Smooth muscle cell of the coronary artery (primary cell): Measurements from ENCODE around the gene VAMP4. TPM values are rescaled to one million over a fixed set of nuclear protein-coding genes. Genes with fewer than 3 reads are reported as not detected.

ENCODE experiments used
- total RNA-seq: library from RNA; depleted of rRNA; stranded (reverse); fragments of >200 nt; gene quantifications from 2 replicates; pipeline ENCODE4 v1.2.3, GENCODE V29; 2014; ENCODE audit warnings: low replicate concordance

VAMP4 gene, protein sequence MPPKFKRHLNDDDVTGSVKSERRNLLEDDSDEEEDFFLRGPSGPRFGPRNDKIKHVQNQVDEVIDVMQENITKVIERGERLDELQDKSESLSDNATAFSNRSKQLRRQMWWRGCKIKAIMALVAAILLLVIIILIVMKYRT
- total RNA-seq: 3.5 and 4.9 TPM in 2 replicates

DNA sequence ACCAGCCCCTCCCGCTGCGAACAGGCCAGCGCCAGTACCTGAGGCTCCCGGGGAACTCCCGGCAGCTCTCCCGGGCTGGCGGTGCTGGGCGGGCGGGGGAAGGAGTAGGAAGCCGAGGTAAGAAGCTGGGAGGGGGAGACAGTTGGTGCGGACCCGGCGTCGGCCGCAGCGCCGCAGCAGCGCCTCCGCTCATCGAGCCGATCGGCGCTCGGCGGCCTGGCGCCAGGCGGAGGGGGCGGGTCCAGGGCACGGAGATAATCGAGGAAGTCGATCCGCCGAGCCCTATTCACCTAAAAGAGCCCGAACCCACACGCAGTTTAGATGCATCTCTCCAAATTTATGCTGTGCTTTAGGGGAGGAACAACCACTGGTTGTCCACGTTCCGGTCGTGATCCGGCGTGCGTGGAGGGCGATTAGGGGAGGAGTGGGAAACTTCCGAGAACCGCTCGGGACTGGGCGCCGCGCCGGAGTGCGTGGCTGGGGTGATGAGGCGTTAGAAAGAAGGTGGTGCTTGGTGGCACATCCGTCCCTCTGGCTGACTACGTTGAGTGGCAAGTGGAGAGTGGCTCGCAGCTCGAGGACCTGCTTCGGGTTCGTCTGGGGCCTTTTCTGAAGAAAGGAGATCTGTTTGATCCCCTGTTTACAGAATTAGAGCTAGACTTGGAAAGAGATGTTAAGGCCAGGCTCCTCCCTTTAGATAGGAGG, at the start of gene VAMP4:
VAMP4 (minus strand) TSS at position 194 of the 705 bp plus-strand sequence. CDS start 3,651 bp downstream, outside the sequence.

DNA sequence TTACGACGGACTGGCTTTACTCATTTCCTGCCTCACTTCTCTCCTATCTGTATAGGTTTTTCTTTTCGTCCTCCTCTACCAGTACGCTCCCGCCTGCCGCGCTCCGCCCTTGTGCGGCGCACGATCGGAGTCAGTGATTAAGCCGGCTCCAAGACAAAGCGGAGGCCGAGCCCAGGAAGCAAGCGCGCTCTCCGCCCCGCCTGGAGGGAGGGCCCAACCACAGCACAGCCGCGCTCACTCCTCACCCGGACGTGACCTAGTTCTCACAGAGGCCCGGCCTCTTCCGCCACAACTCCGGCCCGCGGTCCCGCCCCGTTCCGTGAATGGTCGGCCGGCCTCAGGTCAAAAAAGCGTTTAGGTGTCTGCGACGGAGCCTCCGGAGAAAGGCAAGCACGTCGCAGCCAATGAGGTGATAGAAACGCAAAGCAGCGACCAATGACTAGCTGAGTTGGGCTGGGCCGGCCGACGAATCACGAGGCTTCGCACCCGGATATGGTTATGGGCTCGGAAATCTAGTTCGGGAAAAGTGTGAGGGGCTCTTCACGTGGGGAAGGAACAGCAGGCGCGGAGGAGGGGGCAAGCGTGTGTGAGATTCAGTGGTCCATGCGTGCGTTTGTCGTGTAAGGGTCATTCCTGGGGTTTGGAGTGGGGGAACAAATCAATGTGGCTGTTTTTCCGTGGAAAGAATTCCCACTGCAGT, 39.5 kb upstream of the VAMP4 start, which contains the start of gene METTL13:
METTL13 (plus strand) TSS at position 485 of the 700 bp plus-strand sequence. CDS start 308 bp downstream, outside the sequence.

DNA sequence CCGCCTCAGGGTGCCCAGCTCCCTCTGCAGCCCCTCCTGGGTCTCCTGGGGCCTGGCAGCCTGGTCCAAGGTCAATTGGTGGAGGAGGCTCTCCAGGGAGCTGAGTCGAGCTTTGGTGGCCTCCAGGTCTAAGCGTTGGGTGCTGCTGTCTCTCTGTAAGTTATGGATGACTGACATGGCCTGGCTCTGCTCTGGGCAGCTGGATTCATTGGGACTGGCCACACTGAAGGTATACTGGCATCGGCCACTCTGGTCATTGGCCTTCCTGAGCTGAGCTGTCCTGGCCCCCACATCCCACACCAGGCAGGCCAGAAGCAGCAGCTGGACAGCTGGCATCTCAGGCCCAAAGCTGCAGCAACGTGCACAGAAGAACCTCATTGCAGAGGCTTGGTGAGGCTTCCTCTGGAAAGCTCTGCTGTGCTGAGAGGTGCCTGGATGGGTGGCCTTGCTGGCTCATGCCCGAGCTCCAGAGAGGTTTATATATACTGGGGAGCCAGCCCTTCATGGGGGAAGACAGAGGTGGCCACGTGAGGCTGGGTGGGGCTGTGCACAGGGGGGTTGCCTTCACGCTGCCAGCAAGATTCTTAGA, 89.5 kb downstream of the VAMP4 start, which contains the start of gene MYOC:
MYOC (minus strand) TSS at position 455 of the 589 bp plus-strand sequence; CDS start at position 378, 77 bp downstream.

Other genes with a start within 250 kb of the VAMP4 start
- gene MYOCOS, start 119.8 kb downstream of the VAMP4 start, total RNA-seq: under 0.01 TPM in 1 of 2 replicates, not detected in the other
- 0.23 TPM in 2 replicates for gene MYOC, start 89.4 kb downstream of the VAMP4 start, total RNA-seq
- 24.4 and 34.9 TPM in 2 replicates for gene METTL13, start 39.6 kb upstream of the VAMP4 start, total RNA-seq
- gene DNM3, start 99.4 kb upstream of the VAMP4 start, total RNA-seq: 1.4 and 1.9 TPM in 2 replicates